ENCODE results near the gene AACS.
A peak's percentile ranks its signal among the peaks of the same experiment; 100 is the strongest.

The AACS gene

DNA sequence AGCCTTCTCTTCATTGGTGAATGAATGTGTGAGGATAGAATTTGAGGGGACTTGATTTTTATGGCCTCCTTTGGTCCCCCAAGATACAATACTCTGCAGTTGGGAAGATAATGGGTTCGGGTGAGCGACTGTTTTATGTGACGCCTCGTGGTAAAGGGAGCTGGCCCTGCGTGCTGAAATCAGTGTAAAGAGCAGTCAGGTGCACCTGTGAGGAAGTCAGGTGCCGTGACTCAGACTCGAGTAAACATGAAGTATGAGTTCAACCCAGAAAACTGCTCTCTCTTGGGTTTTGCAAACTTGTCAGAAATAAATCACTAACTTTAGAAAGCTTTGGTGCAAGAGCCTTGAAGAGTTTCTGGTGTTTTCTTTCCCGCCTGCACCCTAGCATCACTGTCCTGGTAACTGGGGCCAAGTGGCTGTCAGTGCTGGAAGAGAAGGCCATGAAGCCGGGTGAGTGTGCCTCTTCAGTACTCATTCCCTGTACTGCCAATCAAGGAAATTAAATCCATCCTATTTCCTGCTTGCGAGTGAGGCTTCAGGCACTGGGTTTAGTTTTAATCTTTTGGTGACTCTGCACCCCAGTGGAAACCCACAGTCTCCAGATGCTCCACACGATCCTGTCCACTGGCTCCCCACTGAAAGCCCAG lies 59.2 kb downstream of the AACS start:
- TF ChIP-seq, protein P1, sequence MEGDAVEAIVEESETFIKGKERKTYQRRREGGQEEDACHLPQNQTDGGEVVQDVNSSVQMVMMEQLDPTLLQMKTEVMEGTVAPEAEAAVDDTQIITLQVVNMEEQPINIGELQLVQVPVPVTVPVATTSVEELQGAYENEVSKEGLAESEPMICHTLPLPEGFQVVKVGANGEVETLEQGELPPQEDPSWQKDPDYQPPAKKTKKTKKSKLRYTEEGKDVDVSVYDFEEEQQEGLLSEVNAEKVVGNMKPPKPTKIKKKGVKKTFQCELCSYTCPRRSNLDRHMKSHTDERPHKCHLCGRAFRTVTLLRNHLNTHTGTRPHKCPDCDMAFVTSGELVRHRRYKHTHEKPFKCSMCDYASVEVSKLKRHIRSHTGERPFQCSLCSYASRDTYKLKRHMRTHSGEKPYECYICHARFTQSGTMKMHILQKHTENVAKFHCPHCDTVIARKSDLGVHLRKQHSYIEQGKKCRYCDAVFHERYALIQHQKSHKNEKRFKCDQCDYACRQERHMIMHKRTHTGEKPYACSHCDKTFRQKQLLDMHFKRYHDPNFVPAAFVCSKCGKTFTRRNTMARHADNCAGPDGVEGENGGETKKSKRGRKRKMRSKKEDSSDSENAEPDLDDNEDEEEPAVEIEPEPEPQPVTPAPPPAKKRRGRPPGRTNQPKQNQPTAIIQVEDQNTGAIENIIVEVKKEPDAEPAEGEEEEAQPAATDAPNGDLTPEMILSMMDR (IDR thresholded peaks at IDR 0.05; ENCODE audit: poor library complexity, severe bottlenecking) = no peak
- ATAC-seq (ENCODE audit: low read depth) (peak; percentile 93), DNase-seq (ENCODE audit: low spot score) (no peak)
- Histone ChIP-seq H3K9me3 (ENCODE audit: severe bottlenecking) (no peaks in the 10 kb centered on the region), H3K27ac (ENCODE audit: poor library complexity, severe bottlenecking) (no peak overlapping the region), H3K4me3 (ENCODE audit: severe bottlenecking) (no peak overlapping the region), H3K27me3 (ENCODE audit: insufficient read depth, poor library complexity, severe bottlenecking) (no peaks in the 10 kb centered on the region), H3K4me1 (ENCODE audit: insufficient read depth, poor library complexity, severe bottlenecking) (peaks cover 7% of the 10 kb centered on the region), H3K36me3 (ENCODE audit: low read depth) (peaks cover 26% of the 10 kb centered on the region)

DNA sequence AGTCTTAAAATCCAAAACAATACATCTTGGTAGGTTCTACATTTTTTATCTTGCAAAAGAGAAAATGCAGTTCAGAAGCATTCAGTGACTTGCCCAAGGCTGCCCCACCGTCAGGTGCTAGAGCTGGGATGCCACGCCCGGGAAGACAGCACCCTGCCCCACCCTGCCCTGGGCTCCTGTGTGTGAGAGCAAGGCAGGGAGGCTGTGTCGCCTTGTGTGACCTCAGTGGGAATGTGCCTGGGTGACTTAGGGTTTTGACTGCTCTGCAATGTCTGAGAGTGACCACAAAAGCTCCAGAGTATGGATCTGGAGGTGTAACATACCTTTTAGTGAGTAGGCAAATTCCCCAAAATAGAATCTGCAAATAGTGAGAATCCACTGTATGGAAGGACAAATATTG lies 60.0 kb downstream of the AACS start:
- Histone ChIP-seq H3K4me1 (ENCODE audit: insufficient read depth, poor library complexity, severe bottlenecking) (peaks cover 7% of the 10 kb centered on the region), H3K4me3 (ENCODE audit: severe bottlenecking) (no peak overlapping the region), H3K27ac (ENCODE audit: poor library complexity, severe bottlenecking) (no peak overlapping the region), H3K9me3 (ENCODE audit: severe bottlenecking) (no peaks in the 10 kb centered on the region), H3K27me3 (ENCODE audit: insufficient read depth, poor library complexity, severe bottlenecking) (no peaks in the 10 kb centered on the region), H3K36me3 (ENCODE audit: low read depth) (peaks cover 28% of the 10 kb centered on the region)
- no peak for DNase-seq (ENCODE audit: low spot score)
- TF ChIP-seq, protein P1 (IDR thresholded peaks at IDR 0.05; ENCODE audit: poor library complexity, severe bottlenecking) = no peak
- ATAC-seq (ENCODE audit: low read depth) = no peak

DNA sequence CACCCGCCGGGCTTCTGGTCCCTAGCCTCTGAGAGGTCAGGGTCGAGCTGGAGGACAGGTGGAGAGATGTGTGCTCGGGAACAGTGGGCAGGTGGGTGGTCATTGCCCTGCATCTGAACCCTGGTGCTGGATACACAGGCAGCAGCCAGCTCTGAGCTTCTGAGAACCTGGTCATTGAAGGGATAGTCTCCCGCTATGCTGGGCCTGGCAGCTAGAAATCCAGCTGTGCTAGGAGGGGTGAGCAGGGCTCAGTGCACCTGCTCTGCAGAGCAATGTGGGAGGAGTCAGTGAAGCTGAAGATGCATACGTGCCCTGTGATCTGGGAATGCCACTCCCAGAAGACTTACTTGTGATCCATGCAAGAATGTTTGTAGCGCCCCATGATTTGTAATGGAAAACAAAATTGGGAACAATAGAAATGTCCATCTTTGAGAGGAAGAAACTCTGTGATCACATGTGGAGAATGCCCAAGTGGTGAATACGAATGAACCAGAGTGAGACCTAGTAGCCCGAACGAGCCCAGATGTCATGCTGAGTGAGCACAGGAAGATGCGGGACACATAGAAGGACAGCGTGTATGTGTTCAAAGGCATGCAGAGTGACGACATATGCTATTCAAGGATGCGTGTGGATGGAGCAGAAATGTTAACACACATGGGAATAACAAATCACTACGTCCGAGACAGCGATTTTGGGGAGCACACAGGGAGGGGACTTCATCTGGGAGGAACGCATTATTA lies 63.4 kb downstream of the AACS start:
- ATAC-seq (ENCODE audit: low read depth) = no peak
- Histone ChIP-seq H3K36me3 (ENCODE audit: low read depth) (peaks cover 28% of the 10 kb centered on the region), H3K4me3 (ENCODE audit: severe bottlenecking) (no peak overlapping the region), H3K27ac (ENCODE audit: poor library complexity, severe bottlenecking) (no peak overlapping the region), H3K4me1 (ENCODE audit: insufficient read depth, poor library complexity, severe bottlenecking) (peaks cover 7% of the 10 kb centered on the region), H3K9me3 (ENCODE audit: severe bottlenecking) (no peaks in the 10 kb centered on the region), H3K27me3 (ENCODE audit: insufficient read depth, poor library complexity, severe bottlenecking) (no peaks in the 10 kb centered on the region)
- TF ChIP-seq, protein P1 (IDR thresholded peaks at IDR 0.05; ENCODE audit: poor library complexity, severe bottlenecking) = no peak
- no peak for DNase-seq (ENCODE audit: low spot score)

DNA sequence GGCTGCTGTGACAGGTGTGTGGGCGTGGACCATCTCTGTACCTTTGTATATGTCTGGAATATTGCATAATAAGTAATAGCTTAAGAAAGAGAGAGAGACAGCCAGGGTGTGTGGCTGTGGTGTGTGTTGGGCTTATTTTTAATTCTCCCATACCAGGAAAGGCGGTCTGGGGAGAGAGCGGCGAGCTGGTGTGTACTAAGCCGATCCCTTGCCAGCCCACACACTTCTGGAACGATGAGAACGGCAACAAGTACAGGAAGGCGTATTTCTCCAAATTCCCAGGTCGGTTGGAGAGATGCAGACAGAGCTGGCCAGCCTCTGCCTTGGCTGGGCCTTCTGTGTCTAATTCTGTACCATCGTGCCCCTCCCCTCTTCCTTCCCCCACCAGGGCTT lies 63.9 kb downstream of the AACS start:
- Histone ChIP-seq H3K27me3 (ENCODE audit: insufficient read depth, poor library complexity, severe bottlenecking) (no peaks in the 10 kb centered on the region), H3K9me3 (ENCODE audit: severe bottlenecking) (no peaks in the 10 kb centered on the region), H3K27ac (ENCODE audit: poor library complexity, severe bottlenecking) (no peak overlapping the region), H3K4me1 (ENCODE audit: insufficient read depth, poor library complexity, severe bottlenecking) (peaks cover 4% of the 10 kb centered on the region), H3K36me3 (ENCODE audit: low read depth) (peaks cover 28% of the 10 kb centered on the region), H3K4me3 (ENCODE audit: severe bottlenecking) (no peak overlapping the region)
- TF ChIP-seq, protein P1 (IDR thresholded peaks at IDR 0.05; ENCODE audit: poor library complexity, severe bottlenecking) = no peak
- ATAC-seq (ENCODE audit: low read depth) = no peak
- DNase-seq (ENCODE audit: low spot score) = no peak

Measured in RWPE2 (cell line).